Lower leg skin (tissue), 4 donors: ENCODE data around the gene ECM2. TPM values are rescaled to one million over a fixed set of nuclear protein-coding genes. Genes with fewer than 3 reads are reported as not detected.

Experiments used
- DNase-seq, 2 donors: peaks; one replicate each; pipeline ENCODE4 v3.0.0-alpha.2; 2019; ENCODE audit warnings: low spot score in 2 of 2
- H3K4me3 ChIP-seq: fragments of 200-600 bp; sonication (generic); 2 replicates; pipeline ENCODE4 v1.5.1; 2017; ENCODE audit warnings: mild to moderate bottlenecking, low read depth; ENCODE audit not compliant: poor library complexity, severe bottlenecking
- CTCF ChIP-seq, 3 donors: fragments of 450-650 bp; IDR thresholded peaks; one replicate each; pipeline ENCODE4 v1.5.1; 2016; ENCODE audit warnings: antibody characterized with exemption in 3 of 3, mild to moderate bottlenecking in 3 of 3, moderate library complexity in 2 of 3
- POLR2A ChIP-seq, 2 donors: fragments of 450-650 bp; IDR thresholded peaks; one replicate each; pipeline ENCODE4 v1.6.1; 2016 to 2017; ENCODE audit warnings: antibody characterized with exemption in 2 of 2, mild to moderate bottlenecking in 1 of 2, moderate library complexity in 1 of 2
- WGBS, 2 donors: methylation state at CpG; one replicate each; pipeline ENCODE4 v1.1.5; 2018; 5-methylcytosine and 5-hydroxymethylcytosine counted together
- intact Hi-C: fragments of 100-400 bp; cut with DNase I; formaldehyde crosslinking; loops from one replicate; pipeline ENCODE4 v1.15.0; 2023; ENCODE audit warnings: low total_unique reads
- total RNA-seq, 4 donors: library from RNA; depleted of rRNA; stranded (reverse); fragments of >200 nt; gene quantifications; one replicate each; pipeline ENCODE4 v1.1.0, GENCODE V29; 2016

The ECM2 gene
- total RNA-seq, 4 donors from 2014 or later, result 2.4 to 10.1 (median 3.8) TPM

GRCh38 chr9:92547356-92547755 lies 11.6 kb upstream of the ECM2 start:
- WGBS, 2 donors, result 68 to 89% methylated on average over 3 of the region's 3 CpGs
- H3K4me3 ChIP-seq, result no peak overlapping the region
- intact Hi-C loops, result no loop called here
- DNase-seq, result no peak
- no peak for TF ChIP-seq POLR2A (IDR thresholded peaks at IDR 0.05)
- TF ChIP-seq CTCF (IDR thresholded peaks at IDR 0.05), result no peak

GRCh38 chr9:92545002-92545510 lies 9.3 kb upstream of the ECM2 start:
- DNase-seq, result no peak
- TF ChIP-seq CTCF (IDR thresholded peaks at IDR 0.05), result no peak
- TF ChIP-seq POLR2A (IDR thresholded peaks at IDR 0.05), result no peak
- intact Hi-C loops, result no loop called here
- 97 to 98% methylated on average over 31 to 33 of the region's 33 CpGs for WGBS, 2 donors
- no peak overlapping the region for H3K4me3 ChIP-seq

GRCh38 chr9:92543972-92544371 lies 8.2 kb upstream of the ECM2 start:
- no peak for DNase-seq
- no peak overlapping the region for H3K4me3 ChIP-seq
- intact Hi-C loops, result no loop called here
- no peak for TF ChIP-seq POLR2A (IDR thresholded peaks at IDR 0.05)
- no peak for TF ChIP-seq CTCF (IDR thresholded peaks at IDR 0.05)
- WGBS, 2 donors, result 65 to 71% methylated on average over 7 of the region's 7 CpGs

- 52 to 68% methylated on average over 2 of the region's 2 CpGs for WGBS, 2 donors
- intact Hi-C loops, result no loop called here
- no peak for DNase-seq
Observed at GRCh38 chr9:92538541-92538940, 2.8 kb upstream of the ECM2 start.

GRCh38 chr9:92534674-92535073 lies 1.1 kb downstream of the ECM2 start:
- no peak overlapping the region for H3K4me3 ChIP-seq
- DNase-seq, result no peak
- TF ChIP-seq POLR2A (IDR thresholded peaks at IDR 0.05), result no peak
- no peak for TF ChIP-seq CTCF (IDR thresholded peaks at IDR 0.05)
- 21 to 53% methylated on average over 1 of the region's 1 CpG for WGBS, 2 donors
- intact Hi-C loops, result no loop called here

More at GRCh38 chr9:92538541-92538940, 2.8 kb upstream of the ECM2 start:
- no peak overlapping the region for H3K4me3 ChIP-seq
- TF ChIP-seq CTCF (IDR thresholded peaks at IDR 0.05) (no peak), POLR2A (IDR thresholded peaks at IDR 0.05) (no peak)

GRCh38 chr9:92534204-92534603 lies 1.6 kb downstream of the ECM2 start:
- intact Hi-C loops, result no loop called here
- DNase-seq, result no peak
- no peak overlapping the region for H3K4me3 ChIP-seq
- WGBS, 2 donors, result 77 to 79% methylated on average over 3 of the region's 3 CpGs
- no peak for TF ChIP-seq POLR2A (IDR thresholded peaks at IDR 0.05)
- TF ChIP-seq CTCF (IDR thresholded peaks at IDR 0.05), result no peak
